ENCODE measurements around the gene IFNL1.
"Not testable (repeated sequence)": the region's sequence is repeated elsewhere in the genome, so short reads cannot be mapped to it uniquely, and the experiment has no call there.

IFNL1 gene

GRCh38 chr19:39334444-39334976 lies 38.3 kb downstream of the IFNL1 start:
- no peak for DNase-seq

GRCh38 chr19:39335168-39335548 lies 39.0 kb downstream of the IFNL1 start:
- DNase-seq, result no peak

GRCh38 chr19:39336483-39336882 lies 40.3 kb downstream of the IFNL1 start:
- DNase-seq, result no peak

GRCh38 chr19:39339674-39340073 lies 43.5 kb downstream of the IFNL1 start:
- no peak for DNase-seq

- not testable (repeated sequence) for DNase-seq
Measured at GRCh38 chr19:39340156-39340555, 43.9 kb downstream of the IFNL1 start.

- DNase-seq, result peak; percentile 60
Measured at GRCh38 chr19:39341129-39341718, 45.0 kb downstream of the IFNL1 start.

GRCh38 chr19:39341719-39342604 lies 45.8 kb downstream of the IFNL1 start, which contains the start of gene SAMD4B:
TSS of gene SAMD4B (plus strand) at chr19:39342421. CDS start at chr19:39356894, 14,473 bp downstream.
- DNase-seq, result peak; percentile 99

GRCh38 chr19:39342647-39343305 lies 46.6 kb downstream of the IFNL1 start:
- DNase-seq, result no peak

GRCh38 chr19:39345956-39346355 lies 49.7 kb downstream of the IFNL1 start:
- no peak for DNase-seq

- no peak for DNase-seq
Measured at GRCh38 chr19:39347332-39348164, 51.3 kb downstream of the IFNL1 start.

All from NCI-H526 treated with DMSO at 0.1 percent for 48 hours (cell line).